Activated CD4-positive, alpha-beta T cell treated with anti-CD3 and anti-CD28 coated beads, Interleukin-2, amount 10 ng/mL, durations not matched to agents 24 days and 14 days (primary cell): ENCODE measurements around the gene S1PR2. TPM values are rescaled to one million over a fixed set of nuclear protein-coding genes. Genes with fewer than 3 reads are reported as not detected.
A peak's percentile ranks its signal among the peaks of the same experiment; 100 is the strongest.
"Not testable (repeated sequence)": the region's sequence is repeated elsewhere in the genome, so short reads cannot be mapped to it uniquely, and the experiment has no call there.

Source experiments
- DNase-seq: peaks from one replicate; pipeline ENCODE4 v3.0.0; 2022
- H3K27ac Mint-ChIP-seq: one replicate; pipeline ENCODE4 v1.8.0; 2022; ENCODE audit warnings: mild to moderate bottlenecking, mixed read lengths
- H3K27me3 Mint-ChIP-seq: one replicate; pipeline ENCODE4 v1.8.0; 2022; ENCODE audit warnings: mixed read lengths
- H3K36me3 Mint-ChIP-seq: one replicate; pipeline ENCODE4 v1.8.0; 2022; ENCODE audit warnings: low read depth, mild to moderate bottlenecking, mixed read lengths
- H3K4me1 Mint-ChIP-seq: one replicate; pipeline ENCODE4 v1.8.0; 2021; ENCODE audit warnings: mixed read lengths
- H3K4me3 Mint-ChIP-seq: one replicate; pipeline ENCODE4 v1.8.0; 2022; ENCODE audit warnings: mild to moderate bottlenecking, moderate library complexity, mixed read lengths
- H3K9me3 Mint-ChIP-seq: one replicate; pipeline ENCODE4 v1.8.0; 2021; ENCODE audit warnings: mixed read lengths
- intact Hi-C: fragments of 100-400 bp; cut with micrococcal nuclease; formaldehyde crosslinking; loops from one replicate; pipeline ENCODE4 v1.15.1; 2023
- total RNA-seq: library from RNA; stranded (reverse); gene quantifications from 2 replicates; pipeline ENCODE4 v1.2.3, GENCODE V29; 2022

S1PR2 gene
- total RNA-seq, 1 donor from 2014 or later = 14.3 TPM

DNA sequence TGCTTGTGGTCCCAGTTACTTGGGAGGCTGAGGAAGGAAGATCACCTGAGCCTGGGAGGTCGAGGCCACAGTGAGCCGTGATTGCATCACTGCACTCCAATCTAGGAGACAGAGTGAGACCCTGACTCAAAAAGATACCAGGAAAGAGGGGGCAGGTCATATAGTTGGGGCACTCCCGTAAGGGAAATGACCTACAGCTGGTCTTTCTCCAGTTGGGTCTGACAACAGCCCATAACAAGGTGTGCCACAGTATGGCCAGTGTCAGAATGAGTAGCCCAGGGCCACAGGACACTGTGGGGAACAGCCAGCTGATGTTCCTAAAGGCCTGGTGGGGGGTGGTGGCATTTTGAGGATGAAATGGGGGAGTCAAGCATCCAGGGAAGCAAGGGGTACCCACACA lies 47.2 kb downstream of the S1PR2 start:
- peaks cover 46% of the 10 kb centered on the region for H3K36me3 Mint-ChIP-seq
- H3K4me3 Mint-ChIP-seq = no peak overlapping the region
- H3K4me1 Mint-ChIP-seq = peaks cover 17% of the 10 kb centered on the region
- intact Hi-C loops = no loop called here
- H3K27ac Mint-ChIP-seq = peak overlapping the region; percentile 44
- H3K27me3 Mint-ChIP-seq = no peaks in the 10 kb centered on the region
- H3K9me3 Mint-ChIP-seq = no peaks in the 10 kb centered on the region
- DNase-seq = no peak

- no peak for DNase-seq
- H3K27ac Mint-ChIP-seq = no peak overlapping the region
- H3K4me1 Mint-ChIP-seq = peaks cover 12% of the 10 kb centered on the region
- no peaks in the 10 kb centered on the region for H3K27me3 Mint-ChIP-seq
- intact Hi-C loops = no loop called here
- no peak overlapping the region for H3K4me3 Mint-ChIP-seq
- H3K36me3 Mint-ChIP-seq = peaks cover 42% of the 10 kb centered on the region
- H3K9me3 Mint-ChIP-seq = no peaks in the 10 kb centered on the region
Observed at GRCh38 chr19:10182847-10183246, 48.3 kb downstream of the S1PR2 start.

GRCh38 chr19:10182076-10182475 lies 49.1 kb downstream of the S1PR2 start:
- intact Hi-C loops = no loop called here
- Mint-ChIP-seq H3K27ac (no peak overlapping the region), H3K36me3 (peaks cover 46% of the 10 kb centered on the region), H3K27me3 (no peaks in the 10 kb centered on the region), H3K4me1 (peaks cover 11% of the 10 kb centered on the region), H3K9me3 (no peaks in the 10 kb centered on the region), H3K4me3 (no peak overlapping the region)
- no peak for DNase-seq

- Mint-ChIP-seq H3K27me3 (no peaks in the 10 kb centered on the region), H3K36me3 (peaks cover 48% of the 10 kb centered on the region), H3K4me3 (no peak overlapping the region), H3K9me3 (no peaks in the 10 kb centered on the region), H3K4me1 (peaks cover 8% of the 10 kb centered on the region), H3K27ac (no peak overlapping the region)
- intact Hi-C loops = no loop called here
- DNase-seq = no peak
Observed at GRCh38 chr19:10180459-10180858, 50.7 kb downstream of the S1PR2 start.

DNA sequence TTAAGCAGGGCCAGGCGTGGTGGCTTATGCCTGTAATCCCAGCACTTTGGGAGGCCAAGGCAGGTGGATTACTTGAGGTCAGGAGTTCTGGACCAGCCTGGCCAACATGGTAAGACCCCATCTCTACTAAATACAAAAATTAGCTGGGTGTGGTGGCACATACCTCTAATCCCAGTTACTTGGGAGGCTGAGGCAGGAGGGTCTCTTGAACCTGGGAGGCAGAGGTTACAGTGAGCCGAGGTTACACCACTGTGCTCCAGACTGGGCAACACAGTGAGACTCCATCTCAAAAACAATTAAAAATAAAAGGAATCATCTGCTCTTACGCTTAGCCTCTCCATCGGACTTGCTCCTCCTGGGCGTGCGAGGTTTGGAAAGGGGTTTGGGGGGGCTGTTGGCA lies 51.1 kb downstream of the S1PR2 start:
- intact Hi-C loops, H3K27me3 Mint-ChIP-seq, H3K9me3 Mint-ChIP-seq, DNase-seq, H3K4me1 Mint-ChIP-seq, H3K27ac Mint-ChIP-seq, H3K4me3 Mint-ChIP-seq: not testable (repeated sequence)
- peaks cover 51% of the 10 kb centered on the region for H3K36me3 Mint-ChIP-seq

GRCh38 chr19:10173527-10173926 lies 57.6 kb downstream of the S1PR2 start:
- no peak for DNase-seq
- intact Hi-C loops = no loop called here
- peaks cover 65% of the 10 kb centered on the region for H3K36me3 Mint-ChIP-seq
- peak overlapping the region; percentile 1 for H3K27ac Mint-ChIP-seq
- peaks cover 7% of the 10 kb centered on the region for H3K4me1 Mint-ChIP-seq
- no peaks in the 10 kb centered on the region for H3K9me3 Mint-ChIP-seq
- H3K27me3 Mint-ChIP-seq = no peaks in the 10 kb centered on the region
- H3K4me3 Mint-ChIP-seq = no peak overlapping the region

Other genes starting within 250 kb of the S1PR2 start
- gene COL5A3, start 220.8 kb downstream of the S1PR2 start, total RNA-seq = 0.59 and 0.63 TPM in 2 replicates
- gene RDH8, start 217.8 kb downstream of the S1PR2 start, total RNA-seq = not detected in 2 replicates
- gene SHFL, start 145.0 kb downstream of the S1PR2 start, total RNA-seq = 56.0 and 60.5 TPM in 2 replicates
- 9.9 and 11.4 TPM in 2 replicates for gene ANGPTL6, start 128.7 kb downstream of the S1PR2 start, total RNA-seq
- gene PPAN, start 125.0 kb downstream of the S1PR2 start, total RNA-seq = 222 and 232 TPM in 2 replicates
- gene P2RY11, start 119.6 kb downstream of the S1PR2 start, total RNA-seq = 61.1 and 62.5 TPM in 2 replicates
- gene EIF3G, start 111.4 kb downstream of the S1PR2 start, total RNA-seq = 335 and 341 TPM in 2 replicates
- gene DNMT1, start 36.4 kb downstream of the S1PR2 start, total RNA-seq = 410 and 414 TPM in 2 replicates
- 163 and 174 TPM in 2 replicates for gene MRPL4, start 20.9 kb upstream of the S1PR2 start, total RNA-seq
- gene ICAM1, start 39.8 kb upstream of the S1PR2 start, total RNA-seq = 81.5 and 82.1 TPM in 2 replicates
- 0.71 and 0.79 TPM in 2 replicates for gene ICAM4, start 55.6 kb upstream of the S1PR2 start, total RNA-seq
- gene ICAM5, start 58.6 kb upstream of the S1PR2 start, total RNA-seq = 3.0 and 3.8 TPM in 2 replicates
- 2.0 and 2.8 TPM in 2 replicates for gene ZGLP1, start 78.5 kb upstream of the S1PR2 start, total RNA-seq
- gene FDX2, start 84.7 kb upstream of the S1PR2 start, total RNA-seq = 23.9 and 24.9 TPM in 2 replicates
- 96.1 and 108 TPM in 2 replicates for gene RAVER1, start 102.2 kb upstream of the S1PR2 start, total RNA-seq
- 104 and 108 TPM in 2 replicates for gene ICAM3, start 108.3 kb upstream of the S1PR2 start, total RNA-seq
- gene TYK2, start 149.2 kb upstream of the S1PR2 start, total RNA-seq = 244 and 255 TPM in 2 replicates
- 304 and 310 TPM in 2 replicates for gene CDC37, start 172.2 kb upstream of the S1PR2 start, total RNA-seq
- gene PDE4A, start 189.2 kb upstream of the S1PR2 start, total RNA-seq = 55.3 and 58.0 TPM in 2 replicates